Hippocampal formation (tissue), 2 donors: ENCODE measurements around the gene TKTL1.
A peak's percentile ranks its signal among the peaks of the same experiment; 100 is the strongest.
"Not testable (repeated sequence)": the region's sequence is repeated elsewhere in the genome, so short reads cannot be mapped to it uniquely, and the experiment has no call there.

Experiments
- DNase-seq, 2 donors: peaks; one replicate each; lab custom pipeline; 2025; lab: John Stamatoyannopoulos, UW

TKTL1 gene, protein sequence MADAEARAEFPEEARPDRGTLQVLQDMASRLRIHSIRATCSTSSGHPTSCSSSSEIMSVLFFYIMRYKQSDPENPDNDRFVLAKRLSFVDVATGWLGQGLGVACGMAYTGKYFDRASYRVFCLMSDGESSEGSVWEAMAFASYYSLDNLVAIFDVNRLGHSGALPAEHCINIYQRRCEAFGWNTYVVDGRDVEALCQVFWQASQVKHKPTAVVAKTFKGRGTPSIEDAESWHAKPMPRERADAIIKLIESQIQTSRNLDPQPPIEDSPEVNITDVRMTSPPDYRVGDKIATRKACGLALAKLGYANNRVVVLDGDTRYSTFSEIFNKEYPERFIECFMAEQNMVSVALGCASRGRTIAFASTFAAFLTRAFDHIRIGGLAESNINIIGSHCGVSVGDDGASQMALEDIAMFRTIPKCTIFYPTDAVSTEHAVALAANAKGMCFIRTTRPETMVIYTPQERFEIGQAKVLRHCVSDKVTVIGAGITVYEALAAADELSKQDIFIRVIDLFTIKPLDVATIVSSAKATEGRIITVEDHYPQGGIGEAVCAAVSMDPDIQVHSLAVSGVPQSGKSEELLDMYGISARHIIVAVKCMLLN

DNA sequence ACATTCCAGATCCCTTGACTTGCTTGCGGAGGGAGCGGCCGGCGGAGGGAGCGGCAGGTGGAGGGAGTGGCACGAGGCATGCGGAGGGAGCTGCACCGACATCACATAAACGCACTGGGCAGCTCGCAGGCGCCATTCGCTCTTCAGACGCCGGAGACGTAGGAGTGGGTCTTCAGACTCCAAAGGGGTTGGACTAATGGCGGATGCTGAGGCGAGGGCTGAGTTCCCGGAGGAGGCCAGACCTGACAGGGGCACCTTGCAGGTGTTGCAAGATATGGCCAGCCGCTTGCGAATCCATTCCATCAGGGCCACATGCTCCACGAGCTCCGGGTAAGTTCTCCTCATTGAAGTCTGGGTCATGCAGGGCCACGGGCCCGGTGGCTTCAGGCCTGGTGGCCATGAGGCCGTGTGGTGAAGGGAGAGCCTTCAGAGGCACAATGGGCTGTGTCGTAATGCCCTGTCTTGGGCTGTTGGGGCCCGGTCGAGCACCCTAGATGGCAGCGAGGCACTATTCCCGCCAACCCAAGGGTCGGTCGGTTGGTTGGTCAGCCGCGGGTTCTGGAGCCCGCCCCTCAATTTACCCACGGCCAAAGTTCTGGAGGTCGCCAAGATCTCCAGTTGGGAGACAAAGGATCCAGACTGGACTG is at the start of gene TKTL1:
TKTL1 (plus strand) TSS at position 132 of the 647 bp plus-strand sequence; CDS start at position 197, 65 bp downstream.
- no peak for DNase-seq

DNA sequence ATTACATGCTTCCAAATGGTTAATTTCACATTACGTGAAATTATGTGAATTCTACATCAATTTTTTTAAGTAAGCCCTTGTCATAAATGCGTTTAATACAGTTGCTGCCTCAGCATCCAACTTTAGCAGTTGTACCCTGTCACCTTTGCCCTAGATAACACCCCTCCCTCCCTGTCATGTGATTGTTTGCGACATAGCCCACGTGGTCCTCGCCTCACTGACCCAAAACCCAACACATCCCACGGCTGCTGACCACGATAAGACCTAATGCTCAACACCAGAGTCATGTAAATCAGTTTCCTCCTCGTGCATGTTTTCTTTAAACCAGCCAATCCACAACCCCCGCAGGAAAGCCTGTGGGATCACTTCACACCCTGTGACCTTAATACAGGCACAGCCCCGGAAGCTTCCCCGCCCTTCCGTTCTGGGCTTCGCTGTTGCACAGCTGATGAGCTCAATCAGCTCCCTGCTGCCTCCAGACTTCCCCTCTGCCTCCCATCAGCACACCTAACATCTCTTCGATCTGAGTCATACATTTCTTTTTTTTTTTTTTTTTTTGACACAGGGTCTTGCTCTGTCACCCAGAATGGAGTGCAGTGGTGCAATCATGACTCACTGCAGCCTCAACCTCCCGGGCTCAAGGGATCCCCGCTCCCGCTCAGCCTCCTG is 48.1 kb upstream of the TKTL1 start:
- DNase-seq = not testable (repeated sequence)

DNA sequence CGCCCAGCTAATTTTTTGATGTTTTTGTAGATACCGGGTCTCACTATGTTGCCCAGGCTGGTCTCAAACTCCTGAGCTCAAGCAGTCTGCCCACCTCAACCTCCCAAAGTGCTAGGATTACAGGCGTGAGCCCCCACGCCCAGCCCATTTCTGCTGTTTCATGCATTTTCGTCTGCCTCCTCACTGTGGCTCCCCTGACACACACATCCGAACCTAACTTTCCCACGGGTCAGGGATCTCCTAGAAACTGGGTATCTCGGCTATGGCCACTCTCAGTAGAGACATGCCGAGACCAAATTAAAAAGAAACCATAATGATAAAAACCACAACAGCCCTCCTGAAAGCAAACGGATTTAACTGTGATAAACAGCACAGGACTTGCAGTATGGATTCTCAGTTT is 47.5 kb upstream of the TKTL1 start:
- not testable (repeated sequence) for DNase-seq

DNA sequence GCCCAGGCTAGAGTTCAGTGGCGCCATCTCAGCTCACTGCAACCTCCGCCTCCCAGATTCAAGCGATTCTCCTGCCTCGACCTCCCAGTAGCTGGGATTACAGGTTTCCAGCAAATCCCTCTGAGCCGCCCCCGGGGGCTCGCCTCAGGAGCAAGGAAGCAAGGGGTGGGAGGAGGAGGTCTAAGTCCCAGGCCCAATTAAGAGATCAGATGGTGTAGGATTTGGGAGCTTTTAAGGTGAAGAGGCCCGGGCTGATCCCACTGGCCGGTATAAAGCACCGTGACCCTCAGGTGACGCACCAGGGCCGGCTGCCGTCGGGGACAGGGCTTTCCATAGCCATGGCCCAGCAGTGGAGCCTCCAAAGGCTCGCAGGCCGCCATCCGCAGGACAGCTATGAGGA is 38.3 kb upstream of the TKTL1 start, which contains the start of gene OPN1MW3:
OPN1MW3 (plus strand) TSS at position 301 of the 400 bp plus-strand sequence; CDS start at position 339, 38 bp downstream.
- not testable (repeated sequence) for DNase-seq

DNA sequence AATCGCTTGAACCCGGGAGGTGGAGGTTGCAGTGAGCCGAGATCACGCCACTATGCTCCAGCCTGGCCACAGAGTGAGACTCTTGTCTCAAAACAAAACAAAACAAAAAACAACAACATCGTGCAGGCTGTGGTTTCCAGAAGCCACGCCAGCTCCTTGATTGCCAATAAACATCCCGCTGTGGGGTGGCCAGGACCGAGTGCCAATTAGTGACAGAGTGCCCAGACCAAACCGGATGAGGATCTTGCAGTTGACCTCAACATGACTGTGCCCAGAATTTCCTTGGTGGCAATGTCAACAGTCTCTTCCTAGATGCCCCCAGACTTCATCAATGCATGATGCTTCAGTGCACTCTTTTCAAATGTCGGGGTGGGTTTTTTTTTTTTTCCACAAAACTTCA is 36.9 kb upstream of the TKTL1 start:
- DNase-seq = not testable (repeated sequence)

DNA sequence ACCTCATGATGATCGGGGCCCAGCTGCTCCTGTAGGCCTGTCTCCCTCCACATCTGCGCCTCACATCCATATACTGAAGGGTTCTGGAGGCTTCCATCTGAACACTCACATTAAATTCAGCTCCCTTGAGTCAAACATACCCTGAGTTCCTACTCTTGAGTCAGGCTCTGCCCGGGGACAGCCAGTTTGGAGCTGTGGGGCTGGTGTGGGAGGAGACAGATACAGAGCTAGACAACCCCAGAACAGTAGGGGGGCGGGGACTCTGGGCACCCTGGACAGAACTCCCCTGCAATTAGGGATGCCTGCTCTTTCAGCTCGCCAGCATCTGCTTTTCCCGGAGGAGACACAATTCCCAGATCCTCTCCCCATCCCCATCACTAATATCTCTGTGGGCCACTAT is 32.5 kb upstream of the TKTL1 start:
- not testable (repeated sequence) for DNase-seq

DNA sequence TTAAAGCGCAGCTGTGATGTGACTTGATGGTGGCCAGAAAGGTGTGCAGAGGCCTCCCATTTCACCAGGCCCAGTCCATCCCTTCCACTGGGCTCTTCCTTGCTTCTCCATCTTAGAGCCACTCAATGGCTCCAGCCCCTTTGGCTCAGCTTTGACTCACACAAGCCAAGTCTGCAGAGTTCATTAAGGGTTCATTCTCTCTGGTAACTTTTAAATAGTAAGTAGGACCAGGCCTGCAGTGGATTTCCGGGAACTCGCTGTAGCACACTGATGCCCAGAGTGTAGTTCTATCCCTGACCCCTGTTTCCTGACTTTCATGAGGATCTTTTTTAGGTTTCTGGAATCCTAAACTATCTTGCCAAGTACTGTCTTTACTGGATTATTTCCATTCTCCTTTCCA is 26.4 kb upstream of the TKTL1 start:
- not testable (repeated sequence) for DNase-seq

DNA sequence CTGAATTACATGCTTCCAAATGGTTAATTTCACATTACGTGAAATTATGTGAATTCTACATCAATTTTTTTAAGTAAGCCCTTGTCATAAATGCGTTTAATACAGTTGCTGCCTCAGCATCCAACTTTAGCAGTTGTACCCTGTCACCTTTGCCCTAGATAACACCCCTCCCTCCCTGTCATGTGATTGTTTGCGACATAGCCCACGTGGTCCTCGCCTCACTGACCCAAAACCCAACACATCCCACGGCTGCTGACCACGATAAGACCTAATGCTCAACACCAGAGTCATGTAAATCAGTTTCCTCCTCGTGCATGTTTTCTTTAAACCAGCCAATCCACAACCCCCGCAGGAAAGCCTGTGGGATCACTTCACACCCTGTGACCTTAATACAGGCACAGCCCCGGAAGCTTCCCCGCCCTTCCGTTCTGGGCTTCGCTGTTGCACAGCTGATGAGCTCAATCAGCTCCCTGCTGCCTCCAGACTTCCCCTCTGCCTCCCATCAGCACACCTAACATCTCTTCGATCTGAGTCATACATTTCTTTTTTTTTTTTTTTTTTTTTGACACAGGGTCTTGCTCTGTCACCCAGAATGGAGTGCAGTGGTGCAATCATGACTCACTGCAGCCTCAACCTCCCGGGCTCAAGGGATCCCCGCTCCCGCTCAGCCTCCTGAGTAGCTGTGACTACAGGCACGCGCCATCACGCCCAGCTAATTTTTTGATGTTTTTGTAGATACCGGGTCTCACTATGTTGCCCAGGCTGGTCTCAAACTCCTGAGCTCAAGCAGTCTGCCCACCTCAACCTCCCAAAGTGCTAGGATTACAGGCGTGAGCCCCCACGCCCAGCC is 10.9 kb upstream of the TKTL1 start:
- DNase-seq = not testable (repeated sequence)

DNA sequence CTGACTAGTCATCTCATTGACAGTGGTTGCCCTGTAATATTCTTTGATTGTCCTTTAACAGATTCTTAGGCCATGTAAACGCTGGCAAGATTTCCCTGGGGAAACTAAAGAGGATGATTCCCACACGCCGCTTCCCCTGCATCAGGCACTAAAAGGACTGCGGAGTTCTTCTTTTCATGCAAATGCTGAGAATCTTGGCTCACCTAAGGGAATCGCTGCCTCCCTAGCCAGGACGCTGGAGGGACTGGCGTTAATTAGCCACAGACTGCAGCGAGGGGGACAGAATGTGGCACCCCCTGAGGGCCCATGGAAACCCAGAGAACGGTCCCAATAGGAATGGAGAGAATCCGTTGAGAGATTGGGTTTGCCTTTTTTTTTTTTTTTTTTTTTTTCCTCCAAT is 9.2 kb upstream of the TKTL1 start:
- DNase-seq = not testable (repeated sequence)

DNA sequence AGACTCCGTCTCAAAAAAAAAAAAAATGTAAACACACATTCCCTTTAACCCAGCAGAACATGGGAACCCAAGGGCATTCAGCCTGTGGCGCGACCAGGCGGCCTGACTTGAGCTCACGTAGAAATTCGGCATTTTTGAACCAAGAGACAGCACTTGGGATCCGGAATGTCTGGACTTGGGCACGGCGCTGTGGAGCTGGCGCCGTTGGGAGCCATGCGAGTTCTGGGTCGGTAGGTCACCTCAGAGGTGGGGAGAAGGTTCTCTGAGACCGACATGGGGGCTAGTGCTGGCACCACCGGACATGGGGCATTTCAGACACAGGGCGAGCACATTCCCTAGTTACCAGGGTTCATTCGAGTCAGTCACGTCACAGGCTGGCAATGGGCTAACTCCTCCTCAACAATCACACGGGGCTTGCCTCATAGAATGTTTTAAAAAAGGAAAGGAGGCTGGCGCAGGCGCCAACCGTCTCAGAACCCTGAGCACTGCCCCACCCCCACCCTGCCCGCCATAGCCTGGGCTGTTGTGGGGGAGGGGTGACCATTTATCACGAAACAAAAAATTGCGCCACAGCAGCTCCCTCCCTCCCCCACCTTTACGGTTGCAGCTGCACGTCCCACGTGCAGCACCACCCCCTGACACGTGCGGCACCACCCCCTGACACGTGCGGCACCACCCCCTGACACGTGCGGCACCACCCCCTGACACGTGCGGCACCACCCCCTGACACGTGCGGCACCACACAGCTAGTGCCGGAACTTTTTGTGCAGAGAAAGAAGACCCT is 612 bp upstream of the TKTL1 start, which contains the start of gene TEX28:
TEX28 (minus strand) TSS at position 334 of the 784 bp plus-strand sequence. CDS start 3,007 bp downstream, outside the sequence.
- DNase-seq = no peak

DNA sequence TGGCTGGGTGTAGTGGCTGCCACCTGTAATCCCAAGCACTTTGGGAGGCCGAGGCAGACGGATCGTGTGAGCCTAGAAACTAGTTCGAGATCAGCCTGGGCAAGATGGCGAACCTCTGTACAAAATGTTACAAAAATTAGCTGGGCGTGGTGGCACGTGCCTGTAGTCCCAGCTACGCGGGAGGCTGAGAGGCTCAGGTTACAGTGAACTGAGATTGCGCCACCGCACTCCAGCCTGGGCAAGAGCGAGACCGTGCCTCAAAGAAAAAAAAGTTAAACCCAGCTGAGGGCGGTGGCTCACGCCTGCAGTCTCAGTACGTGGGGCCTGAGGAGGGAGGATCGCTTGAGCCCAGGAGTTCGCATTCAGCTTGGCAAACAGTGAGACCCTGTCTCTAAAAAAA is 1.1 kb downstream of the TKTL1 start:
- no peak for DNase-seq

DNA sequence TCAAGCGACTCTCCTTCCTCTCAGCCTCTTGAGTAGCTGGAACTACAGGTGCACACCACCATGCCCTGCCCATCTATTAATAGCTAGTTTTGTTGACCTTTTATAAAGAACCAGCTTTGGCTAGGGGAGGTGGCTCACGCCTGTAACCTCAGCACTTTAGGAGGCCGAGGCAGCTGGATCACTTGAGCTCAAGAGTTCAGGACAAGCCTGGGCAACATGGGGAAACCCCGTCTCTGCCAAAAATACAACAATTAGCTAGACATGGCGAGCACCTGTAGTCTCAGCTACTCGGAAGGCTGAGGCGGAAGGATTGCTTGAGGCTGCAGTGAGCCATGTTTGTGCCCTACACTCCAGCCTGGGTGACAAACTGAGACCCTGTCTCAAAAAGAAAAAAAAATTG is 2.7 kb downstream of the TKTL1 start:
- DNase-seq = no peak

DNA sequence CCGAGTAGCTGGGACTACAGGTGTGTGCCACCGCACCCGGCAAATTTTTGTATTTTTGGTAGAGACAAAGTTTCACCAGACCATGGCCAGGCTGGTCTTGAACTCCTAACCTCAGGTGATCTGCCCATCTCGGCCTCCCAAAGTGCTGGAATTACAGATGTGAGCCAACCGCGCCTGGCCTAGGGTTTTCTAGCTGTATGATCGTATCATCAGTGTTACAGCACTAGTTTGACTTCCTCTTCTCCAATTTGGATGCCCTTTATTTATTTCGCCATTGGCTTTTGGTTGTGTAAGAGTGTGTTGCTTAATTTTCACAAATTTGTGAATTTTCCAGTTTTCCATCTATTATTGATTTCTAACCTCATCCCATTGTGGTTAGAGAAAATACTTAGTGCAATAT is 5.2 kb downstream of the TKTL1 start:
- DNase-seq = no peak

DNA sequence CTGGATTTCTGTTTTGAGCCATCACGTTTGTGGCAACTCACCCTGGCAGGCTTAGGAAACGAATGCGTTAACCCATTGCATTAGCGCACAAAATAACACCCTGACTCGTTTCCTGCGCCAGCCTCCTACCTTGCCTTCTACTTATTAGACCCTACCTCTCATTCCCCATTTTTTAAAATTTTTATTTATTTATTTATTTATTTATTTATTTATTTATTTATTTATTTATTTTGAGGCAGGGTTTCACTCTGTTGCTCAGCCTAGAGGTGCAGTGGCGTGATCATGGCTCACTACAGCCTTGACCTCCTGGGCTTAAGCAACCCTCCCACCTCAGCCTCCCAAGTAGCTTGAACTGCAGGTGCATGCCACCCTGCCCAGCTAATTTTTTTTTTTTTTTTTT is 7.4 kb downstream of the TKTL1 start:
- not testable (repeated sequence) for DNase-seq

DNA sequence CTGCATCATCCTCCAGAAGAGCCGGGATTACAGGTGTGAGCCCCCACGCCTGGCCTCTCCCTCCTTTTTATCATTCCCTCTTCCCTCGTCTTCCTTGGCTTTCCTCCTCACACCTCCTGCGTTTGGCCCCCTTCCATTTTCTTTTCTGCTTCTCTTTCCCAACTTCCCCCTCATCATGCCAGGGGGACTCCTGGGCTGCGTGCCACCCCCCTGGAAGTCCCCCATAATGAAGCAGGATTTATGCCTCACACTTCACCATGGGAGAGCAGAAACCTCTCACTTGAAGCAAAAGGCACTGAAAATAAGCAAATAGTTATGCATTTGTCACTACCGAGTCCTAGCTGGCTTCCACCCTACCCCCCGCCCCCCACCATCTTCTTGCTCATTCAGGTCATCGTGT is 7.9 kb downstream of the TKTL1 start:
- DNase-seq = no peak

DNA sequence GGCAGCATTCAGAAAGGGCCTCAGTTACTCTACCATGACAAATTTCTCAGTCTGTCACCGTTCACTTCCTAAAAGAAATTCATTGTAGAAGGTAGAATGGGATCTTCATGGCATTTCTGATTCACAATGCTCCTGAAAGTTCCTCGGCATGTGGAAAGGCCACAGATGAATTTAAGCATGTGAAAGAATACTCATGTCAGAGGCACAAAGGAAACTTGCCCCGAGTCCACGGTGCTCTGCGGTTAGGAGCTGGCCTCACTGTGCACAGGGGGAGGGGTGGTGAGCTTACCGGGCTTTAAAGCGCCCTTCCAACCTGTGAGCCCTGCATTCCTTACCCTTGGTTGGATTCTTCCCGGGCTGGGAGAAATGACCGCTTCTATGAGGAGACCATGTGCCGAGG is 9.3 kb downstream of the TKTL1 start:
- no peak for DNase-seq

DNA sequence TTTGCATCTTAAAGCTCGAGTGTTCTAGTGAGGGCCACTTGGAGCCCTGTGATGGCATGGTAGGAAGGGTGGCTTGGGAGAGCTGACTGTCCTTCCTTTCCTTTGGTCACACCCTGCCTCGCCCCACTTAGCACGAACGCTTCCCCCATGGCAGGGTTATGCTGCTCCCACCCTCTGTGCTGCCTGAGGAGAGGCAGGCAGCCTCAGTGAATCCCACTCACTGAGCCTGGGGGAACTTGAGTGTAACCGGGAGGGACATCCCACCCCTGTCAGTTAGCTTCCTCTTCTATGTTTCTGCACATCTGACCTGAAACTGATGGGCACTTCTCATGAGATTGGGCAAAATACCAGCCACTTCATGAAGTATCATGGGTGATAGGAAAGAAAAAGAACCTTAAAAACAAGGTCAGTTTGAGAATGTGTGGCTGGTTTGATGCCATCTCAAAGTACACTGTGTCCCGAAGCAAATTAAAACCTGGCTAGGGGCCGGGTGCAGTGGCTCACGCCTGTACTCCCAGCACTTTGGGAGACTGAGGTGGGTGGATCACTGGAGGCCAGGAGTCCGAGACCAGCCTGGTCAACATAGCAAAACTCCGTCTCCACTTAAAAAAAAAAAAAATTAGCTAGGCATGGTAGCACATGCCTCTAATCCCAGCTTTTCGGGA is 10.1 kb downstream of the TKTL1 start:
- no peak for DNase-seq

DNA sequence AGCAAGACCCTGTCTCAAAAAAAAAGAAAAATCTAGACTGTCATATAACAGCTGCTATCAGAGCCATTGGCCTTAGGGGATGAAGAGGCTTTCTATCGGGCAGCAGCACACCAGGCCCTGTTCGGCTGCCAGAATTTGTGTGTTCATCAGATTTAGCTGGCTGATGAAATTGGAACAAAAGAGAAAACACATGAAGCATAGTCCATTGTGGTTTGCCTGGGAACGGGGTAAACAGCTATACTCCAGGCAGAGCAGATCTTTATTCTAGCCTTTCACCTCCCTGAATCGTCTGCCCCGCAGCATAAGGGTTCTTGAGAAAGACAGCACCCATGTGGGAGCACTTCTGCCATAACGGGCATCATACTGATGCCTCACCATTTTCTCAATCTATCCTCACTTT is 11.6 kb downstream of the TKTL1 start:
- DNase-seq = no peak

DNA sequence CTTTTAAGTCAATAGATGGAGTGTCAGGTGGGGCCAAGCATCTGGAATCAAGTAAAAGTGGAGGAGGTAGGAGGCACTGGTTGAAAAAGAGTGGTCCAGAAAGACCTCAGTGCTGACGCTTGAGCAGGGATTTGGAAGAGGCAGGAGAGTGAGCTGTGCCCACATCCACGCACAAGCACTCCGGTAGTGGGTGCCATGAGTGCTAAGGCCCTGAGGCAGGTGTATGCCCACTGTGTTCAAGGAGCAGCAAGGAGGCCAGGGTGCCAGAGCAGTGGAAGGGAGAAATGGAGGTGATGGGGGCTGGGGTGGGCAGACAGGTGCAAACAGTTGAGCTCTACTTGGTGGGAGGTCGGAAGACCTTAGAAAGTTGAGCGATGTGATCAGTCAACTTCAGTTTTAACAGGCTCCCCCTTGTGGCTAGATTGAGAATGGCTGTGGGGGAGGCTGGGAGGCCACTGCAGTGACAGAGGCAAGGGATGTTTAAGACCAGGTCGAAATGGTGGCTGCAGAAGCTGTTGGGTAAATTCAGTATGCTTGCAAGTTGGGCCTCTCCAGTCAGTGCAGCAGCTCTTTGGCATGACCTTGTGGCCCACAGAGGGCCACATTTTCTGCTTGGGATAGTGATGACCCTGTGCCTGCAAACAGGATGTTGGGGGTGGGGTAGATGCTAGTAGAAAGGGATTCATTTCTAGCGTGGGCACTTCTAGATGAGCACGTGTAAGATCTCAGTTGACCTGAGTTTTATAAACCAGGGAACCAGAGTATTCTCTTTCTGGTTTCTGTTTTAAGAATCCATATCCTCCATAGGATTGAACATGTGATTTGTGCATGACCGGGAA is 12.7 kb downstream of the TKTL1 start:
- DNase-seq = peak in 1 of 2 donors; percentile 17
